GM12878 (cell line): ENCODE measurements around the gene PIK3C2B.

Experiments
- ATF3 ChIP-seq: IDR thresholded peaks from 2 replicates; pipeline ENCODE4 v1.6.1; 2011; ENCODE audit warnings: low read depth, mild to moderate bottlenecking, low read length, moderate library complexity, borderline replicate concordance; ENCODE audit errors: extremely low read depth
- NFXL1 ChIP-seq: fragments of 450-650 bp; IDR thresholded peaks from 2 replicates; pipeline ENCODE4 v1.6.1; 2017; ENCODE audit warnings: antibody characterized with exemption, mild to moderate bottlenecking, borderline replicate concordance
- POLR2A ChIP-seq: IDR thresholded peaks from 2 replicates; pipeline ENCODE4 v1.6.1; 2011; ENCODE audit warnings: low read depth, mild to moderate bottlenecking, low read length
- POLR2AphosphoS5 ChIP-seq: IDR thresholded peaks from 2 replicates; pipeline ENCODE4 v1.6.1; 2011; ENCODE audit warnings: mild to moderate bottlenecking, low read length, inconsistent platforms
- REST ChIP-seq: IDR thresholded peaks from 2 replicates; pipeline ENCODE4 v1.6.1; 2012; ENCODE audit warnings: mild to moderate bottlenecking, low read depth, low read length
- ZBTB40 ChIP-seq: fragments of 450-650 bp; IDR thresholded peaks from 2 replicates; pipeline ENCODE4 v1.6.1; 2016; ENCODE audit warnings: mild to moderate bottlenecking, moderate library complexity, borderline replicate concordance

- TF ChIP-seq NFXL1: no peak
- no peak for TF ChIP-seq ATF3
- TF ChIP-seq POLR2A: no peak
- no peak for TF ChIP-seq REST
- TF ChIP-seq ZBTB40: no peak
- TF ChIP-seq POLR2AphosphoS5: no peak
Measured at GRCh38 chr1:204464701-204465100, 29.9 kb downstream of the PIK3C2B start.
